HG02610 (cell line): ENCODE results near the gene SMURF2.
"Not testable (repeated sequence)": the region's sequence is repeated elsewhere in the genome, so short reads cannot be mapped to it uniquely, and the experiment has no call there.

Experiments
- ATAC-seq: cut with Tn5 transposase; IDR thresholded peaks from one replicate; pipeline ENCODE4 v1.9.1; 2021; ENCODE audit warnings: mild to moderate bottlenecking, moderate library complexity; ENCODE audit not compliant: unreplicated experiment

Gene SMURF2

DNA sequence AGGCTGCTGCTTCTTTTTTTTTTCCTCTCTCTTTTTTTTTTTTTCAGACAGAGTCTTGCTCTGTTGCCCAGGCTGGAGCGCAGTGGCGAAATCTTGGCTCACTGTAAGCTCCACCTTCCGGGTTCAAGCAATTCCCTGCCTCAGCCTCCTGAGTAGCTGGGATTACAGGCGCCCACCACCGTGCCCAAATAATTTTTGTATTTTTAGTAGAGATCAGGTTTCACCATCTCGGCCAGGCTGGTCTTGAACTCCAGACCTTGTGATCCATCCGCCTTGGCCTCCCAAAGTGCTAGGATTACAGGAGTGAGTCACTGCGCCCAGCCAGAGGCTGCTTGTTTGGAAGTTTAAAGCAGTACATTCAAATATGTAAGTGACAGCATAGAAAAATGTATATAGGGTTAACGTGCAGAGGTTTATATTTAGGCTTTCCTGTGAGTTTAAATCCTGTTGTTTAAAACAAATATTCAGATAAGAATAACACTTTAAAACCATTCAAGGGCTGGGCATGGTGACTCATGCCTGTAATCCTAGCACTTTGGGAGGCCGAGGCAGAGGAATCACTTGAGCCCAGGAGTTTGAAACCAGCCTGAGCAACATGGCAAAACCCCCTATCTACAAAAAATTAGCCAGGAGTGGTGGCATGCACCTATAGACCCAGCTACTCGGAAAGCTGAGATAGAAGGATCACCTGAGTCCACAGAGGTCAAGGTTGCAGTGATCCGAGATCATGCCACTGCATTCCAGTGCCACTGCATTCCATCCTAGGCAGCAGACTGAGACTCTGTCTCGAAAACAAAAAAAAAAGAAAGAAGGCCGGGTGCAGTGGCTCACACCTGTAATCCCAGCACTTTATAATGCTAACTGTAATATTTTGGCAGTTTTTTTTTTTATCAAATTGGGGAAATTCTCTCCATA, 6.0 kb upstream of the SMURF2 start:
- ATAC-seq, result not testable (repeated sequence)

DNA sequence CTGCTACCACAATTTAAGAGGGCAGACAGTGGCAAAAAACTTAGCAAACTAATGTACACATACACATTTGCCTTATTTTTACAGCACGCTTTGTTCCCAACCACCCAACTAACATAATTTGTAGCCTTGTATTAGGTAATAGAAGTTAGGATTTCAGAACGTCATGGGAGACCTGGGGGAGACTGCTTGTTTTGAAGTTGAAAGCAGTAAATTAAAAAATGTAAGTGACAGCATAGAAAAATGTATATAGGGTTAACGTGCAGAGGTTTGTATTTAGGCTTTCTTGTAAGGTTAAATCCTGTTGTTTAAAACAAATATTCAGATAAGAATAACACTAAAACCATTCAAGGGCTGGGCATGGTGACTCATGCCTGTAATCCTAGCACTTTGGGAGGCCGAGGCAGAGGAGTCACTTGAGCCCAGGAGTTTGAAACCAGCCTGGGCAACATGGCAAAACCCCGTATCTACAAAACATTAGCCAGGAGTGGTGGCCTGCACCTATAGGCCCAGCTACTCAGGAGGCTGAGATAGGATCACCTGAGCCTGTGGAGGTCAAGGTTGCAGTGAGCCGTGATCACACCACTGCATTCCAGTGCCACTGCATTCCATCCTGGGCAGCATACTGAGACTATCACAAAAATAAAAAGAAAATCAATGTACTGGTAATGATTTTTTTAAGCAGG, 2.3 kb upstream of the SMURF2 start:
- not testable (repeated sequence) for ATAC-seq

DNA sequence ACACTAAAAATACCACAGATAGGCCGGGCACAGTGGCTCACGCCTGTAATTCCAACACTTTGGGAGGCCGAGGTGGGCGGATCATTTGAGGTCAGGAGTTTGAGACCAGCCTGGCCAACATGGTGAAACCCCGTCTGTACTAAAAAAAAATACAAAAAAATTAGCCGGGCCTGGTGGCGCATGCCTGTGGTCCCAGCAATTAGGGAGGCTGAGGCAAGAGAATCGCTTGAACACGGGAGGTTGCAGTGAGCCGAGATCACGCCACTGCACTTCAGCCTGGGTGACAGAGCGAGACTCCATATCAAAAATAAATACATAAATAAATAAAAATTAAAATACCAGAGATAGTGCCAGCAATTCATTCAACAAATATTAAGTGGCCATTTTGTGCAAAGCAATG, 1.7 kb upstream of the SMURF2 start:
- ATAC-seq, result not testable (repeated sequence)

GRCh38 chr17:64662774-64663367, 764 bp upstream of the SMURF2 start:
- ATAC-seq, result no peak

DNA sequence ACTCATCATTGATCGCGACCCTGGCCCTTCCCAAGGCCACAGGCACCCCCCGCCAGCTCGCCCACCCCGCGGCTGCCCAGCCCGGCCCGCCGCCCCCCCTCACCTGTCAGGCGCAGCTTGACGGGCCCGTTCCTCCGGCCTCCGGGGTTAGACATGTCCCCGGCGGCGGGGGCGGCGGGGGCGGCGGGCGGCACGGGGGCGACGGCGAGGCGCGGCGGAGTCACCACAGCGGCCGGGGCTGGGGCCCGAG, 456 bp downstream of the SMURF2 start:
- peak; percentile 29 for ATAC-seq

- ATAC-seq, result not testable (repeated sequence)
These were observed 955 bp downstream of the SMURF2 start for GRCh38 chr17:64660978-64661725.

GRCh38 chr17:64660195-64660977, 1.7 kb downstream of the SMURF2 start:
- not testable (repeated sequence) for ATAC-seq

DNA sequence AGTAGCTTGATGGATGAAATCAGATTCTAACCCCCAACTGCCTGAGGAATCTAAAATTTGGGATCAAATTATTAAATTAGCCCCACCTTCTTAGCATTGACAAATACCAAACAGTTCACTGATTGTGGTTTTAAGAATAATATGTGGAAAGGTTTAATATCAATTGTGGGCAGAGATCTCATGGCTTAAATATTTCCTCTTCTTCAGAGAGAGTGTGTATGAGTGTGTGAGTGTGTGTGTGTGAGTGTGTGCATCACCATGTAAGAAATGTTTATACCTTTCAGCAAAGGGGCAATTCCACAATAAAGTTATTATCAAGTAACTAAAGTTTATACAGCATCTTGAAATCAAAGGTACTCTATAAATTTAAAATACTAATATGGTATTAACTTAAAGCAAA, 3.2 kb downstream of the SMURF2 start:
- no peak for ATAC-seq

- no peak for ATAC-seq
These were observed 4.4 kb downstream of the SMURF2 start for GRCh38 chr17:64657610-64658125.

DNA sequence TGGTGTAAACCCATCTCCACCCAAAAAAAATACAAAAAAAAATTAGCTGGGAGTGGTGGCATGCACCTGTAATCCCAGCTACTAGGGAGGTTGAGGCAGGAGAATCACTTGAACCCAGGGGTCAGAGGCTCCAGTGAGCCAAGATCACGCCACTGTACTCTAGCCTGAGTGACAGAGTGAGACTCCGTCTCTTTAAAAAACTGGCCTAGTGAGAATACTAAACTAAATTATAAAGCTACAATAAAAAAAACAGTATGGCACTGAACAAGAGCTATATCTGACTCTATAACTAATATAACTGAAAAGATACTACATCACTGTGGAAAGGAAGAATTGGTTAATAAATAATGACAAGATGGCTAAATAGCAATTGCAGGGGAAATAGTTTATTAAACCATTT, 6.4 kb downstream of the SMURF2 start:
- ATAC-seq, result no peak

GRCh38 chr17:64653985-64654355, 8.1 kb downstream of the SMURF2 start:
- ATAC-seq, result no peak

DNA sequence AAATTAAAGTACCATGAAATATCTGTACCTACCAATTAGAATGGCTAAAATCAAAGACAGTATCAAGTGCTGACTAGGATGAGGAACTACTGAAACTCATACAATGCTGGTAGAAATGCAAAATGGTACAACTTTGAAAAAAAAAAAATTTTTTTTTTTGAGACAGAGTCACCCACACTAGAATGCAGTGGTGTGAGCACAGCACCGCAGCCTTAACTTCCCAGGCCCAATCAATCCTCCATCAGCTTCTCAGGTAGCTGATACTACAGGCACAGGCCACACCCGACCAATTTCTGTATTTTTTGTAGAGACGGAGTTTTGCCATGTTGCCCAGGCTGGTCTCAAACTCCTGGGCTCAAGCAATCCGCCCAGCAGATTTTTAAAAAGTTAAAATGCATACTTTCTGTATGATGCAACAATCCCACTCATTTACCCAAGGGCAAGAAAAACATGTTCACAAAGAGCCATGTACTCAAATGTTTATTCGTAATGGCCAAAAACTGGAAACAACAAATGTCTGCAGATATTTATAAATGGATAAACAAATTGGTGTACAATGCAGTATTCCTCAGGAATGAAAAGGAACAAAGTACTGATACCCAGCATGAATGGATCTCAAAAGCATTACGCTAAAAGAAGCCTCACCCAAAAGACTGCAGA, 8.7 kb downstream of the SMURF2 start:
- ATAC-seq, result no peak

GRCh38 chr17:64651889-64652288, 10.2 kb downstream of the SMURF2 start:
- no peak for ATAC-seq

GRCh38 chr17:64648234-64648633, 13.9 kb downstream of the SMURF2 start:
- ATAC-seq, result no peak

DNA sequence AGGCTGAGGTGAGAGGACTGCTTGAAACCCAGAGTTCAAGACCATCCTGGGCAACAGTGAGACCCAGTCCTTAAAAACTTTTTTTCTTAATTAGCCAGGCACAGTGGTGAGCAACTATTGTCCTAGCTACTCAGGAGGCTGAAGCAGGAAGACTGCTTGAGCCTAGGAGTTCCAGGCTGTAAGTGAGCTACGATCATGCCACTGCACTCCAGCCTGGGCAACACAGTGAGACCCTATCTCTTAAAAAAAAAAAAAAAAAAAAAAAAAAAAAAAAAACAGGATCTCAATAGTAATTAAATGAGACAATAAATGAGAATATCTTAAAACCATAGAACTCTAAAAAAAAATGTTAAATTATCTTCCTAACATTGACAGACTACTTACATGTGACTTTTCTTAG, 14.3 kb downstream of the SMURF2 start:
- ATAC-seq, result no peak

DNA sequence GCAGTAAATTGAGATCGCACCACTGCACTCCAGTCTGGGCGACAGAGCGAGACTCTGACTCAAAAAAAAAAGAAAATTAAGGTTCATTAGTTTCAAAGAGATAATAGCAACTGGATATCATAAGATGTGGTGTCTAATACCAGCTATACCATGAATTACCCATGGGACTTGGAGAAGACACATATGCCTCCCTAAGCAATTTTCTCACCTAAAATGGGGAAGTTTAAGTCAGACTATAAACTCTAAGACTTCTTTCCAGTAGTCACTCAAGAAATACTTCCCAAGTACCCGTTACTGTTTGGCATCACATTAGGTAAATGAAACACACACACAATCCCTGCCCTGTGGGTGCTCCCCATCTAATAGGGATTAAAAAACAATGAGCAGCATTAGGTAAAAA, 22.6 kb downstream of the SMURF2 start:
- no peak for ATAC-seq

DNA sequence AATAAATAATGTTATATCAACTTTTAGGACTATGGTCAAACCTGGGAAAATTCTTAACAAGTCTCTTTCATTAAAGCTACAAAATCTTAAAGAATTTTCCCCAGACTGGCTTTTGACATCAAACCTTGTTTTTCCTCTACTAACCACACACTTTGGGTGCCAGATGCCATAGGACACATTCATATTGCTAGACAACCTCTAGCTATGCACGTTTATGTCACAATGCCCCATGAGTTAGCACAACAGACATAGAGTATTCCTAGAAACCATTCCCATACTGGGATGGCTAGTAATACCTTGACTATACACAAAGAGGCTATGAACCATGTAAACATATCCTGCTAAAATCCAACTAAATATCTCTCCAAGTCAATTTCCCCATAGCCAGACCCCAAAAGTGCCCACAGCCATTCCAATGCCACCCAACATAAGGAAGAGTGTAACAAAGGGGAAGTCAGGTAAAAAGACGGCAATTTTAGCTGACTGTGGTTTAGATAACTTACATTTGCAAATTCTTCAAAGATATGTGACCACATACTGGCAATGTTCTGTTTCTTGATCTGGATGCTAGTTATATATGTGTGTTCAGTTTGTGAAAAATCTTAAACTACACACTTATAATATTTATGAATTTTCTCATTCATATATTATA, 23.4 kb downstream of the SMURF2 start:
- ATAC-seq, result no peak

DNA sequence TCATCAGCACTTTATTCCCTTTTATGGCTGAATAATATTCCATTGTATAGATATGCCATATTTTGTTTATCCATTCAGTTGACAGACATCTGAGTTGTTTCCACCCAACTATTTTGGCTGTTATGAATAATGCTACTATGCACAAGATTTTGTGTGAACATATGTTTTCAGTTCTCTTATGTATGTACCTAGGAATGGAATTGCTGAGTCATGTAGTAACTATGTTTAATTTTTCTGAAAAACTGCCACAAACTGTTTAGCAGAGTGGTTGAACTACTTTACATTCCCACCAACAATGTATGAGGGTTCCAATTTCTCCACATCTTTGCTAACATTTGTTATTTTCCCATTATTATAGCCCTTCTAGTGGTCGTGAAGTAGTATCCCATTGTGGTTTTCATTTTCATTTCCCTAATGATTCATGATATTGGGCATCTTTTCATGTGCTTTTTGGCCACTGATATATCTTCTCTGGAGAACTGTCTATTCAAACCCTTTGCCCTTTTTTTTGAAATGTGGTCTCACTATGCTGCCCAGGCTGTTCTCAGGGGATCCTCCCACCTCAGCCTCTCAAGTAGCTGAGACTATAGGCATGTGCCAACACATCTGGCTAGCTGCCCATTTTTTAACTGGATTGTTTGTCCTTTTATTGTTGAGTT, 26.3 kb downstream of the SMURF2 start:
- peak; percentile 85 for ATAC-seq

DNA sequence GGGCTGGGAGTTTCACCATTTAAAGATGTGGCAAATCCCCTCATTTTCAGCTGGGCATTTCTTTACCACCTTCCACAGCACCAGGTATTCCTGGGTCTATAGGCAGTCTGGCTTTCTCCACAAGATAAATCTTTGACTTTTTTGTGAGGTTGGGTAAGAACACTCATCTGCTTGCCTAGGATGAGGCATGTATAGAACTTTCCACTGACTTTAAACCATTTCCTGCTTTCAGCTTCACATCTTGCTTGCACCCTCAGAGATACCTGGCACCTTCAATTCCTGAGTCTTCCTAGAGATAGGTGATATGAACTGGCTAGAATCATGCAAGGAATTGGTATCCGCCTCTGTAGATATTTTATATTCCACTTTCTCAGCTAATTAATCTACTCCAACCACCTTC, 27.9 kb downstream of the SMURF2 start:
- ATAC-seq, result no peak
